Inferior parietal cortex (tissue), 1 donor: ENCODE data around the gene GATA2.

Experiments used
- DNase-seq: peaks from one replicate; pipeline ENCODE4 v3.0.0-alpha.2; 2016; ENCODE audit errors: extremely low spot score

The GATA2 gene

DNA sequence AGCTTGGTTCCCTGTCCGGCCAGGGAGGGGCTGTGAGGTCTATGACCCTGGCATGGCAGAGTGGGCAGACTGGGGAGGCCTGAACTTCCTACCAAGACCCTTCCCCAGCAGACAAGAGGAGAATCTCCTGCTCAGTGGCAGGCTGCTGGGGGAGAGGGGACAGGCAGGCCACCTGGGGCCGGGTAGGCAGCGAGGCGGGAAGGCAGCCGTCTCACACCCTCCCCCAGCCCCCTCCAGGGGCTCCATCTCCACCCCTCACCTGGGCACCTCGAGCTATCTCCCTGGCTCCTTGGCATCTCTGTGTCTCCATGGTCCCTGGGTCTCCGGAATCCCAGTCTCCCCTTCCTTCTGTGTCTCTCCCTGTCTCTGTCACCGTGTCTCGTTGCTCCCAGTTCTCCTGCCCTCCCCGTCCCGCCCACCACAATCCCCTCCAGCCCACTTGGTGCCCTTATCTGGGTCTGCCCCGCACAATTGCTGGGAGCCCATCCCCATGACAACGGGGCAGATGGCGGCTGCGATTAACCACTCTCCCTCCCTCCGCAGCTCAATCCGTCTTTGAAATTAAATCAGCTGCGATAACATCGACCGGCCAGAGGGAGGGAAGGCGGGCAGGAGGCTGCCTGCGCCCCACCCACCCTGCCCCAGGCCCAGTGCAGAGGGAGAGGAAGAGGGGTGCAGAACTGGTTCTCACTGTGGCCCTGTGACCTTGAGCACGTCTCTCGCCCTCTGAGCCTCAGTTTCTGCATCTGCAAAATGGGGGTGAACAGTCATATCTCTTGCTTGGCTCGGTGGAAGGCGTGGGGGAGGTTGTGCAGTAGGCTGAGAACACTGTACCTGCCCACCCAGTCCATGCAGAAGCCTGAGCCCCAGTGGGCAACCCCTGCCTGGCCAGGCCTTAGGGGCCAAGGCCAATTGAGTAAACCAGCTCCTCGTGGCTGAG is 36.0 kb downstream of the GATA2 start:
- no peak for DNase-seq

DNA sequence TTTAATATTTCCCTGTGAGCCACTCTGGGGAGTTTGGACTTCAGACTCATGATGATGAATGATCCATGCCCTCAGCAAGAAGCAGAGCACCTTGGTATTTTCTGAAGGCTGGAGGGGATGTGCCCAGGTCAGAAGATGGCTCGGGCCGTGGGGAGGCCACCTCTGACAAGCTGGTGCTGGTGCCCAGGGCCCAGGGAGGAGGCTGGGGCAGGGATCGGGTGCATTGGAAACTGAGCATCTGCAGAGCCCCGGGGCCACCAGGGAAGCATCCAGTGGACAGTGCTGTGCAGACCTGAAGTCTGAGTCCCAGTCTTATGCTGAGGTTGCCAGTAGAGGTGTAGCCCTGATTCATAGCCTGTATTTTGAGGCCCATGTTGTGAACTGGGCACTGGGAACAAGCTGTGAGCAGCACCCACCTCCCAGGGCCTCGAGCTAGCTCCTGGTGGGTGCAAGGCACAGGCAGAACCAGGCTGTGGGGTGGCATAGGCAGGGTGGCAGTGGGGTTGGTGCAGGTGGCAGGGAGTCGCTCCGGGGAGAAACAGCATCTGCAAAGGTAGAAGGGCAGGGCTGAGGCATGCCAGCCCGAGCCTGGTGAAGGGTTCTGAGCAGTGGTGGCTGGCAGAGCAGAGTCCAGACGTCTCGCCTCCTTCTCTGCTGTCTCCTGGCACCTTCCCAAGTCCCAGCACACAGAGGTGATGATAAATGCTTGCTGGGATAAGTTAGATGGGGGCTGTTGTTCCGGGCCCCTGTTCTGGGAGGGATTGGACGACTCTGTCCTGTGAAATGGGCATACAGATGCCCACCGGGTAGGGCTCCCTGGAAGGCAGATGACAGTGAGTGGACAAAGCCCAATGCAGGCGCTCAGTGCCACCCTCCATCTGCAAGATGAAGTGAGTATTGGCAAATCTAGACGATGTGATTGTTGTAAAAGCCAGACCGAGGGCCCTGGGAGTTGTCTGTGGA is 36.9 kb downstream of the GATA2 start:
- no peak for DNase-seq

DNA sequence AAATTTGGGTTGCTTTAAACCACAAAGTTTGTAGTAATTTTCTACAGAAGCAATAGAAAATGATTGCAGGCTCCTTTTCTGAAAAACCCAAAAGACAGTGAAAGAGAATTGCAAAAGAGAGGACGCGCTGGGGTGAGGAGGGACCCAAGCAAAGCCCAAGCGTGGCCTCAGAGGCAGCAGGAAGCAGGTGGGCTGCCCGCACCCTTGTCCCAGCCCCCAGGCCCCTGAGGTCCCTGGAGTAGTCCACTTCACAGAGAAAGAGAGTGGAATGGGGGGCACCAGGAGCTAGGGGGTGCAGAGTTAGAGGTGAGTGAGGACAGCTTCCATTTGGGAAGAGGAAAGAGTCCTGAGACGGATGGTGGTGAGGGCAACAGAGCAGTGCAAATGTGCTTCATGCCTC is 37.9 kb downstream of the GATA2 start:
- DNase-seq, result no peak

DNA sequence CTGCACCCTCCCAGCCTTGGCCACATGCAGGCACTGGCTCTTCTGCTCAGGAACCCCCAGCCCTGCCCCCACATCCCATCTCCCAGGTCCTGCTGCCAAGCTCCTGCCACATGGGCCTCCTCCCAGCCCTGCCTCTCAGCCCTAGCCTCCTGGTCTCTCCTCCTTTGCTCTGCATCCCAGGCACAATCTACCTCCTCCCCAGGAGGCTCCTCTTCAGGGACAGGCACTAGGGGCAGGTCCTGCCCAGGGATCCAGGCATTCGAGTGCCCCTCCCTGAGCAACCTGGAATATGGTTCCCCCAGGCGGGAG is 38.7 kb downstream of the GATA2 start:
- DNase-seq, result no peak

DNA sequence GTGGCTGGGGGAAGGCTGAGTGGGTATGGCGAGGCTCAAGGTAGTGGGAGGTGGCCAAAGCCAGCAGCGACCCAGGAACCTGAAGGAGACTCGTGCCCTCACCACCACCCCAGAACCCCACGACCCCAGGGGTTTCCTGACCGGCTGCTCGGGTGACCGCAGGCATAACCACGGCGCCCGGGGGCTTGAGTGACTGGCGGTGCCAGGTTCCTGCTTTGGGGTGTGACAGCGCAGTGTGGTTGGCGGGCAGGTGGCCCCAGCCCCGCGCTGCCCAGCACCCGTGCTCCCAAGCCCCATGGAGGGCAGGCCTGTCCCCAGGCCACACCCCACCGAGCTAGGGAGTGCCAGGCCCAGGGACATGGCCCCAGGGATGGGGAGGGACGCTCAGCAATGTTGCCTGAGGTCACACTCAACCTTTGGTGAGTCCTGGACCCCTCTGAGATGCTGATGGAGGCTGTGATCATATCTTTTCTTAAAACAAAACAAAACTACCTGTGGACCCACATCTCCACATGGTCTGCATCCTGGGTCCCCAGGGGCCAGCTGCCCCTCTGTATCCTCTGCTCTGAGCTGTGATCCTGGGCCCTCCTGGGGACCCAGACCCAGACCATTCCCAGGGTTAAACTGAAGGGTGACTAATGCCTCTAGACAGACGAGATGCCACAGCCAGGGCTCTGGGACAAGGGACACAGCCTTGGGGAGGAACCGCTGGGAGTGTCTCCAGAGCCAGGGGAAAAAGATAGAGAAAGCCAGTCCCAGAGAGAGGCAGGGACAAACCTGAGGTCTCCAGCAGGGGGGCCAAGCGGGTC is 39.3 kb downstream of the GATA2 start:
- no peak for DNase-seq

DNA sequence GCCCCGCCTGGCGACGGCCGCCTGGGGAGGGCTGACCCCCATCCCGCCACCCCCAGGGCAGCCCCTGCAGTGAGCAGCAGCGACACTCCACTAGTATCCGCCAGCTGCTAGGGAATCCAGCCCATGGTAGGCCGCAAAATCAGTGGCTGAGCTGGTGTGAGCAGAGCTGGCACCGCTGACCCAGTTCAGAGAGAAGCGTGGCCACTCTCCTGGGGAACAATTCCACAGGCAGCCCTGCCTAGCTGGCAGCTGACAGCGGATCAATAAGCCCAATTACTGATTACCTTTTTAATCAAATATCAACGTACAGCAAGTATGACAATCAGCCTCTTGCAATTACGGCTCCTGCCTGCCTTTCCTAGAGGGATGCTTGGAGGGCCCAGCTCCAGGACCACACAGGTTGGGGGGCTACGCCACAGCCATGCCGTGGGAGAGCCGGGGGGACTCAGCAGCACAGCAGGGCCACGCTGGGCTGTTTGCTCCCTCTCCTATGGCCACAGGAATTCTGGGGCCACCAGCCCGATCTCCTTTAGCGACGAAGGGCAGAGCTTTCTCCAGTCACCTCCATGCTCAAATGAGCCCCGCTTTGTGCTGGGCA is 40.2 kb downstream of the GATA2 start:
- DNase-seq, result no peak

DNA sequence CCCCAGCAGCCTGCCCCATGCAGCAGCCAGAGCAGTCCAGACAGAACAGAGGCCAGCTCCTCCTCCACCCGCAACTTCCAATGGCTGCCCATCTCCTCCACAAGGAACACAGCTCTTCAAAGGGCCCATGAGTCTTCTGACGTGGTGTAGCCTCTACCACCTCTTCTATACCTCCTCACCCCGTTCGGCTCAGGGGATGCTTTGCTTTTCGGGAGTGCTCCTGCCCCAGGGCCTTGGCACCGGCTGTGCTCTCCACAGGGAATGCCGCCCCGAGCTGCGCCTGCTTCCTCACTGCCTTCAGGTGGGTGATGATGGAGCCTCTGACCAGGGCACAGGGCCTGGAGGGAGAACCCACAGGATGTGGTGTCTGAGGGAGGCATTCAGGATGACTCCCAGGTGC is 40.9 kb downstream of the GATA2 start:
- no peak for DNase-seq

DNA sequence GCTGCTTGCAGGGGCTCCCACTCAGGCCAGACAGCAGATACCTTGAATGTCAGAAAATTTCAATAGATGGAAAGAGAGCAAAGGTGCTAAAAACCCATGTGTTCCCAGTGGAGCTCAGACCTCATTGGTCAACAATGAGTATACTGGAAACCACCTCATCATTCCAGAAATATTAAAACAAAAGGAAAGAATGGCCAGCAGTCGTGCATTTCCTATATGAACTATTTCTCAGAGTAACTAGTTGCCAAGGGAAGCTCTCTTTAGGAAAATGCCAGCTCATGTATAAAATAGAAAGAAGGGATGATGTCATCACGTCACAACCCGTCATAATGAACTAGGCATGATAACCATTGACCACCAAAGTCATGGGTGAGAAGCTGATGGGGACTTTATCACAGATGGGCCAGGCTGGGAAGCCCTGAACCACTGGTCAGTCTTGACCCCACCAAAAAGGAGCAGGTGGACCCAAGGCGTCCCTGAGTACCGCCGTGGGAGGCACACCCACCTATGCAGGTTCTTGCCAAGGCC is 43.8 kb downstream of the GATA2 start:
- no peak for DNase-seq

DNA sequence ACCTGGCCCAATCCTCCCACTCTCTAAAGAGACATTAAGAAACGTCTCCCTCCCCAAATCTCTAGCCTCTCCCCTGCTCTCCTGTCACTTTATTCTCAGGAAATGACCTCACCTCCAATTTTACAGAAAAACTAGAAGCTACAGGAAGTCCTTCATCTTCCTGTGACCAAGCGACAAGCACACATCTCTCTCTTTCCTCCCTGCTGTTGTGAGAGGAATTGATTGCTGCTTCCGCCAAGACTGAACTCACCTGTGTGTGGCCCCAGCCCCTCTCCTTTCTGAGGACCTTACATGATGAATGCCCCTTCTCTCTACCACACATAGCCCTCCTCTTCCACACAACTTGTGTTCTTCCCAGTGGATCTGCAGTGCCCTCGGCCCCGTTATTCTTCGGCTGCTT is 44.5 kb downstream of the GATA2 start:
- no peak for DNase-seq

DNA sequence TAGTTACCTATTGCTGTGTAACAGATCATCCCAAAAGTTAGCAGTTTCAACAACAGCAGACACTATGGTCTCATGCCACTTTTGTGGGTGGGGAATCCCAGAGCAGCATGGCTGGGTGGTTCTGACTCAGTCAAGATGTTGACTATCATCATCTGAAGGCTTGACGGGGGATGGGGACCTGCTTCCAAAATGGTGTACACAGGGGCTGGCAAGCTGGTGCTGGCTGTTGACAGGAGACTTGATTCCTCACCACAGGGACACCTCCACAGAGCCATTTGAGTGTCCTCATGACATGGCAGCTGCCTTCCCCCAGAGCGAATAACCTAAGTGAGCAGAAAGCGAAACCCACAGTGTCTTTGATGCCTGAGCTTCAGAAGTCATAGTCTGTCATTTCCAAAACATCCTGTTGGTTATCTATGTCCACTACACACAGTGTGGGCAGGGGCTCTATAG is 45.4 kb downstream of the GATA2 start:
- DNase-seq, result no peak

DNA sequence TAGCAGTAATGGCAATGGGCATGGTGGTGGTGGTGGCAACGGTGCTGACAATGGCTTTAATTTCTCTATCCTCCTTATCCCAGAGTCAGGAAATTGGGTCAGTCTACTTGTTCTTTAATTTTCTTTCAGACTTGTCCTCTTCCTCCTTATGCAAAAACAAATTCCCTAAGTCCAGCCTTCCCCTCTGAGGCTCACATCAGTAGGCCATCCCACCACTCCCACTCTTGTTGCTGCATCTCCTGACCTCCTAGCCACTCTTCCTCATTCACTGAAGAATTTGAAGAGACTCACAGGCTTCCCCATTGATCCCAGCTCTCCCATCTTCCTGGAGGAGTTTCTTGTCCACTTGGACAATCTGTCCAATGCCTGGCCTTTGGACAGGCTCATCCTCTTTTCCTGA is 46.2 kb downstream of the GATA2 start:
- DNase-seq, result no peak

DNA sequence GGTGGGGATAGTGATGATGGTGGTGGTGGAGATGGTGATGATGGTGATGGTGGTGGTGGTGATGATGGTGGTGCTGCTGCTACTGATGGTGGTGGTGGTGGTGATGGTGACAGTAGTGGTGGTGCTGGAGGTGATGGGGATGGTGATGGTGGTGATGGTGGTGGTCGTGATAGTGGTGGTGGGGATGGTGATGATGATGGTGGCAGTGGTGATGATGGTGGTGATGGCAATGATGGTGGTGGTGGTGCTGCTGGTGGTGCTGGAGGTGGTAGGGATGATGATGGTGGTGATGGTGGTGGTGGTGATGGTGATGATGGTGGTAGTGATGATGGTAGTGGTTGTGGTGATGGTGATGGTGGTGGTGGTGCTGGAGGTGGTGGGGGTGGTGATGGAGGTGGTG is 47.6 kb downstream of the GATA2 start:
- DNase-seq, result no peak

DNA sequence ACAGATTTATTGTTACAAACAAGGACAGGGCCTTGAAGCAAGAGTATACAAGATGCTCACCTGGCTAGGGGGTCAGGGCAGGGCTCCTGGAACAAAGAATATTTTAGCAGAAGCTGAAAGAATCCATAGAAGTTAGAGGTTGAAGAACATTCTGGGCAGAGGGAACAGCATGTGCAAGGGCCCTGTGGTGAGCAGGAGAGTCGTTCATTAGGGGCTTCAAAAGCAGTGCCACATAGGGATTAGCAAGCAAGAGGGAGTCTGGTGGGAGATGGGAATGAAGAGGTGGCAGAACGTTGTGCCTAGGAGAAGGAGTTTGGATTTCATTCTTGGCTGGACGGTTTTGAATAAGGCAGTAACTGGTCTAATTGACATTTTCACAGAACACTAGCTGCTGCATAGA is 49.2 kb downstream of the GATA2 start:
- DNase-seq, result no peak

DNA sequence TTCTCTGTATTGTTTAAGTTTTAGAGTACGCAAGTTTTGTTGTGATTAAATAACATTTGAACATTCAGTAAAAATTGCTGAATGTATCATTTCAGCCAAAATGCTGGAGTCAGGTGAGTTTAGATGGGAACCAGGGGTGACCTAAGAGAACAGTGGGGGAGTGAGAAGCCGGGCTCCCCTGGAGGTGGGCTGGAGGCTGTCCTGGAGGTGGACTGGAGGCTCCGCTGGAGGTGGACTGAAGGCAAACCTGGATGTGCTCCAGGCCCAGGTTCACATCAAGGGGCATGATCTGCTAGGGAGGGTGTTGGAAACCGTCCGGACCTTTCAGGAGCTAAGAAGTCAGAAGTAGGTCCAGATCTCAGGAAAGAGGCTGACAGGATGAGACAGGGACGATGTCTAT is 50.1 kb downstream of the GATA2 start:
- DNase-seq, result no peak

DNA sequence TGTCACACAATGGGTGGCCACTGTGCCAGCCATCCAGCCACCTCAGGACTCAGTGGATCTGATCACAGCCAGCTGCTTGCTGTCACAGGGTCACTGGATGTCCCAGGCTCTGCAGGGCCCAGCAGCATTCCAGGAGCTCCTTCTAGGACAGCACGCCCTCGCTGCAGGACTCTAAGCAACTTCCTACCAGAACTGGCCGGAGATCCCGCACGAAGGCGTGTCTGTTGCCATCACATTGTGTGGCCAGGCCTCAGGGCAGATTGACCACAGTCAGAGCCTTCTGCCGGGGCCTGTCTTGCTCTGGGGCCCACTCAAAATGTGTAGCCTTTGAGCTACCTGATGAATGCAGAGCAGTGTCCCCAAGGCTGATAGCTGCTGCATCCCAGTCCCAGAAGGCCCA is 50.9 kb downstream of the GATA2 start:
- DNase-seq, result no peak

DNA sequence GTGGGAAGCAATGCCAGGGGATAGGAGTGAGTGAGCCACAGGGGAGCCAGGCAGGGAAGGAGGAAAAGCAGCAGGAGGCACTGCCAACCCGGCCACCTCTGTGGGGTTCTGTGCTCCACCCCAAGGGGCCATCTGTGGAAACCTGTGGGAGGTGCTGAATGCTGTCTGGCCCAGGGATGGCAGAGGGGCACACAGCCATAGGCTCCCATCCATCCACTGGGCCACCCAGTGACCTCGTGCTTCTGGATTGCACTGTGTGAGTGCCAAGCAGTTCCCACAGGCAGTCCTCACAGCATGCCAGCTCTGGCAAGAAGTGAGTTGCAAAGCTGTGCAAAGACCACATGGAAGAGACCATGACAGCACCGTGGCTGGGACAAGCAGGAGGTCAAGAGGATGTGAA is 53.8 kb downstream of the GATA2 start:
- no peak for DNase-seq

DNA sequence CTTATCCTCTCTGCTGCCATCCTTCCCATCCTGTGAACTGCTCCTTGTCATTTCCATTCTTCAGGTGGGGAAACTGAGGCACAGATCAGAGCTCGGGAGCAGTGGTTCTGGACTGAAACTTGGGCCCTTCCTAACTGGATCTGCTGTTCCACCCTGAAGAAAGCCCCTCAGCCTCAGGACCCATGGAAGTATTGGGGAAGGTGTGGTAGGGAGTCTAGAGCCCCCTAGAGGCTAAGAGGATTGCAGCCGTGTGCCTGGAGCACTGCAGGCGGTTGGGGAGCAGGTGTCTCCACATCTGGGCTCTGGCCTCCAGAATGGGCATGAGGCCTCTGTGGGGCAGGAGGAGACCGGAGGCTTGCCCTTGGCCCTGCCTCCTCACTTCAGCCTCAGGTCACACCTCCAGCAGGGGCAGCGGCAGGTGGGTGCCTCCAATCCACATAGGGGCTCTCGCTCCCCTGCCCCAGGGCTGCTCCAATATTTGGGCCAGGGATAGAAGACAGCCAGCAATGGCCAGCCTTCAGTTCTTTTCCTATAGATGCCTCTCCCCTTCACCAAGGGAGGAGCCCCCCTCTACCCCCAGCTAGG is 54.4 kb downstream of the GATA2 start:
- DNase-seq, result no peak

DNA sequence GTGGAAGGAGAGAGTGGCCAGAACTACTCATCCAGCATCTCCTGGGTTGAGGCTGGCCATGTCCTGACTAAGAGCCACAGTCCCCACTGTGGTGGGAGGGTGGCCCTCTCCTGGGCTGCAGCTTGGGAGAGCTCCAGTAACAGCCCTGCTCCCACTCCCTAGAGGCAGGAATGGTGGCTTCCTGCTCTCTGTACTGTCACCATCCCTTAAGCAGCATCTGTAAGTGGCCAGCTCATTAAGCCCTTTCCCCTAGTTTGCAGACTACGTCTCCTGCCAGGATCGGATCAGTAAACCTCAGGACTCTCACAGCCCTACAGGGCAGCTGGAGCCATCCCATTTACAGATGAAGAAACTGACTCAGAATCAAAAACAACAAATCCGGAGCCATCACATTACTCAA is 56.8 kb downstream of the GATA2 start:
- no peak for DNase-seq

DNA sequence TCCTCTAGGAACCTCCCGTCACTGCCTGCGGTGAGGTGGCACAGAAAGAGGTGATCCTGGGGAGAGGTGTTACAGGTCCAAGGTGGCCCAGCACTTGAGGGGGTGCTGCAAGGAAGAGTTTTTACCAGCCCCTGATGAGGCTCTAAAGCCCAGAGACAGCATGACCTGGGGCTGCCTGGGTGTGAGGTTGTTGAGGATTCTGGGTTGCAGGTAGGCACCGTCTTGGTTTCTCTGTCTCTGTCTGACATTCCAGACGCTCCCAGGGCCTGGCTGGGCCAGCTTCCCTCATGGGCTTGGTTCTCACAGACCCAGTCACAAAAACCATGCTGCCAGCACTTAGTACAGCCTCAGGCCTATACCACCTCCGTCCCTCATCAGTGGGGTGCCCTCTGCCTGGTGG is 57.4 kb downstream of the GATA2 start:
- DNase-seq, result no peak

DNA sequence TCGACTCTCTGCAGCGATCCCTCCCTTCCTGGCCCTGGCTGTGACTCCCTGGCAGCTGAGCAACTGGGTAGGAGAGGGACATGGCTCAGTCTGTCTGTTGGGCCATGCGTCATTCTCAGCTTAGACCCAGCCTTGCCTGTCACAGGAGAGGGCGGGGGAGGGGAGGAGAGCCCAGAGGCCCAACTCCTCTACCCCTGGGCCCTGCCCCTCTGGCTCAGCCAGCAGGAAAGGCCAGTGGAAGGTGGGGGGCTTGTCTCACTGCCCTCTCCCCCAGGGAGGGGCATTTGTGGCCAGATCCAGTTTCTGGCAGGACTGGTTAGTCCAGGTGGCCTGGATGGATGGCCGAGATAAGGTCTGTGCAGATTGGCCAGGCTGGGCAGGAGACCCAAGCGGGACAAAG is 57.9 kb downstream of the GATA2 start:
- DNase-seq, result no peak

DNA sequence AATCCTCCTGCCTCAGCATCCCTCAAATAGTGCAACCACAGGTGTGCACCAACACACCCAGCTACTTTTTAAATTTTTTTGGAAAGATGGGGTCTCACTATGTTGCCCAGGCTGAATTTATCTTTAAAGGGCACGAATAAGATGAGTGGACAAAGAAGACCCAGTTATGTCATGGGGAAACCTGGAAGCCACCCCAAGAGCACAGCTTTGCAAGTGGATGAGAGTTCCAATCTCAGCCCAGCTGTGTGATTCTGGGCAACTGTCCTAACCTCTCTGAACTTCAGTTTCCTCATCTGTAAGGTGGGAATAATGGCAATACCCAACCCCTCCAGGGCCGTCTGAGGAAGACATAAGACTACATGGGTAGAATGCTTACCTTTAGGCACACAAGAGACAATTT is 58.5 kb downstream of the GATA2 start:
- DNase-seq, result no peak
